Neural progenitor cell (in vitro differentiated cells): ENCODE measurements around the gene RBM14.

ENCODE experiments used
- CTCF ChIP-seq: fragments of 200-600 bp; sonication (generic); IDR thresholded peaks from 2 replicates; pipeline ENCODE4 v1.5.1; 2017; ENCODE audit warnings: antibody characterized with exemption, mild to moderate bottlenecking
- EZH2 ChIP-seq: fragments of 200-600 bp; sonication (generic); IDR thresholded peaks from 2 replicates; pipeline ENCODE4 v1.6.1; 2017; ENCODE audit warnings: antibody characterized with exemption, mild to moderate bottlenecking, moderate library complexity
- EZH2phosphoT487 ChIP-seq: fragments of 200-600 bp; sonication (generic); IDR thresholded peaks from 2 replicates; pipeline ENCODE4 v1.6.1; 2017; ENCODE audit warnings: antibody characterized with exemption

- TF ChIP-seq CTCF (no peak), EZH2phosphoT487 (no peak), EZH2 (no peak)
These were observed 13.4 kb upstream of the RBM14 start for GRCh38 chr11:66603072-66603471.
